ENCODE results near the gene MBNL2.

The MBNL2 gene

DNA sequence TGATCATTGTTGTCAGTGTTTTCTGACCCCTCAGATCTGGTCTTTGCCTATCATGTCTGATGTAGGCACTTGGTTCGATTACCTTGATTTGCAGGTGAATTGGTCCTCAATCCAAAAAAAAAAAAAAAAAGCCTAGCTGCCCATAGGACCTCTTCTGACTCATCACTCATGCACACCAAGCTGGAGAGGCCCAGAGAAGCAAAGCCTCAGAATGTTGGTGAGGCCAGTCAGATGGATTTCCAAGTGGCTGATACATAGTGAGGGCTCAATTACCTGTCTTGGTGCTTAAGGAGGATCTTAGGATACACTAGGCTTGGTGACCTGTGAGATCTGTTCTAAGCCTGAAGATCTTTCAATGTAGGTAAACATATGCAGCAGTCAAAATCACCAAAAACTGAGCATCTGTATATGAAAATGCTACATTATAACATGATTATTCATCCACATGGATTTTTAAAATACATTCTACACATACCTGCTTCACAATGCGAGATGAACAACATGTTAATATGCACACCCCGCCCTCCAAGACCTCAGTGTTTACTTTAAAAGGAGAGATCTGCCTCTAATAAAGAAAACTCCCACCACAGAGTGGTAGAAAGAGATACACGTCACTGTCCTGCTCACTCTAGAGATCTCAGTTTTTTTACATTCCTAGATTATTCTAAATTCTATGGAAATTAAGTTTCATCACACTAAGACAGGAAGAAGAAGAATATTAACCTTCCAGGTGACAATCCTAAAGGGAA lies 132.0 kb downstream of the MBNL2 start:
- DNase-seq (ENCODE audit: low spot score): no peak

DNA sequence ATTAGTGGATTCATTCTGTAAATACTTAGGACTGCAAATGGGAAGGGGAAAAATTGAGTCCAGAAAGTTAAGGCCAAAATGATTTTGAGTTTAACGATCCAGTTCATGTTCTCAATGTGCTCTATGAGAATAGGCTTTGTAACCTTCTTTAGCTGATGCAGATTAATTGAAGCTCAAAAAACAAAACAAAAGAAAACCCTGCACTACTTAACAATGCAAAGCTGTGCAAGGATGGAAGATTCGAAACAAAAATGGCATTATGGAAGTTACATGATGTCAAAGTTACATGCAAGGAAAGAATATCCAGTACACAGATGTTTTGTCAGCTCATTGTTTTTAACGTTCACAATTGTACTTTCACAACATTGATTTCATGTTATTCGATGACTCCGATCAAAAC lies 132.7 kb downstream of the MBNL2 start:
- no peak for DNase-seq (ENCODE audit: low spot score)

GRCh38 chr13:97356592-97356991 lies 134.5 kb downstream of the MBNL2 start:
- no peak for DNase-seq (ENCODE audit: low spot score)

GRCh38 chr13:97359181-97360057 lies 137.3 kb downstream of the MBNL2 start:
- DNase-seq (ENCODE audit: low spot score): peak; percentile 56

DNA sequence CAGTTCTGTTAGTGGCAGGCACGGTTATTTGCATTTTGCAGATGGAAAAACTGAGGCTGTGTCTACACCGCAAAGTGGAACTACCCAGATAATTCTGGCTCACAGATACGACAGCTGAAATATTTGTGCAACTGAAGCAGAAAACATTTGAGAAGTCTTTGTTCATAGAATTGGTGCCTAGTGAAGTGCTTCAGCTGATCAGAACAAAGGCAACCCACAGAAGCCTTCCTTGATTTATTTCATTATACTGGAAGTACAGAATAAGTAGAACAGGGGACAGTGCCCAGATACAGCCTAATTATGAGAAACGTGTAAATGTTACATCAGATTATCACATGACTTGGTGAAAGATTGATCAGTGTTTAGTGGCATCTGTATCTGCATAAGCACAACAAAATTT lies 138.5 kb downstream of the MBNL2 start:
- no peak for DNase-seq (ENCODE audit: low spot score)

DNA sequence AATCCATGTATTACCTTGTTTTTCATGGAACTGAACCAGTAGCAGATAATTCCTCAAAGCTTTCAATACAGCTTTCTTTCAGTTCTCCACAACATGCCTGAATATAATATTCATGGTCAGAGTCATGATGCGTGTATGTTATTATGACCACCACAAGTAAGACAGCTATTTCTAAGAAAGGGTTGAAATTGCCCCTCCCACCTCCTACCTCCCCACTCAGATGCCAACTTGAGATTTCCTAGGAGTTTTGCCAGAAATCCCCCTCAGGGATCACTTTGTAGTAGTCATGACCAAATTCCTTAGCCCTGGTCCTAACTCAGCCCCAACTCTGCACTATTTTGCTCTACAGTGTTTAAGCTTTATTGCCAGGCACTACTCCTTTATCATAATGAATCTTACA lies 141.9 kb downstream of the MBNL2 start:
- DNase-seq (ENCODE audit: low spot score): no peak

DNA sequence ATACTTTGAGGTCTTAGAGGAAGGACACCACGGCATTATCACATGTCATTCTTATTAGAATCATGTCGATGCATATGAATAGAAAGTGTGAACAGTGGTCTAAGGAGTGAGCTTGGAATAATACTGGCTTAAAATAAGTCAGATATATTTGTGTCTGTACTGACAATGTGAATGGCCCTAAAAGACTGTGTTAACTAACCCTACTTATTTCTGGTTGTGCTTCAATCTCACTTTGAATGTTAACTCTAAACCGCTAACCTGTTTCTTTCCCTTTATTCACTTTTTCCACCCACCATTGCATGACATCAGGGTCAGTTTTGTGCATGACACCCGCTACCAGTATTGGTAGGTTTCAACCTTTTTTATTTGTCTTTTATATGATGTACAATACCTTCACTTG lies 142.7 kb downstream of the MBNL2 start:
- DNase-seq (ENCODE audit: low spot score): no peak

GRCh38 chr13:97366172-97366688 lies 144.1 kb downstream of the MBNL2 start:
- DNase-seq (ENCODE audit: low spot score): no peak

DNA sequence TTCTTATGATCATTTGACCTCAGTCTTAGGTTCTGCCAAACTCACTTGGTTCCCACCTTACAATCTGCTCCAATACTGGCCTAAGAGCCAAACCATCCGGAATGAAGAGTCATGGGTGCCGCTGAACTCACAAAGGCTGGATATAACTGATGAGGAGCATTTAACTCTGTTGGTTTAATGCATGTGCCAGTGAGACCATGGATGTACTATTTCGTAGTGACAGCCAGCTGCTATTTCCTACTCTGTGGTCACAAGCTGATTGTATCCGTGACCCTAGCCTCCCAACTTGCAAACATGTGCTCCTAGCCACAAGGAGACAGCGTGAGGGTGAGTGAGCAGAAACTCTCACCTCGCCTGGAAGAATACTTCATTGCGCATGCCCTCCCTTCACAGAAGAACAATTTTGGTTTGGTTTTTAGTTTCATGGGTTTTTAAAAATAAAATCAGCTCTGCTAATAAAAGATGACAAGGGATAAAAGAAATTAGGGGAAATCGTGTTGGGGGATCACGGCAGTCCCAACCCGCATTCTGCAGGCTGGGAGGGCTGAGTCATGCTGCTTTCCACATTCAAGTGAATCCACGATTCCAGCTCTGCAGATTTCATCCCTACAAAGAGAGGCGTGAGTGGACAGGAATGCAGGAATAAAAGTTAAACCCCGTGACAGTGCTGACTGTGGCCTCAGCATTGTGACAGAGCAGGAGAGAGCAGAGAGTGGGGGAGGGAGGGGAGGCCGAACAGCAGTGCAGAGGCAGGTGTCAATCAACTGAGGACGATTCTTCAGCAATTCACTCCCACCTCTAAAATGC lies 145.1 kb downstream of the MBNL2 start:
- DNase-seq (ENCODE audit: low spot score): no peak

DNA sequence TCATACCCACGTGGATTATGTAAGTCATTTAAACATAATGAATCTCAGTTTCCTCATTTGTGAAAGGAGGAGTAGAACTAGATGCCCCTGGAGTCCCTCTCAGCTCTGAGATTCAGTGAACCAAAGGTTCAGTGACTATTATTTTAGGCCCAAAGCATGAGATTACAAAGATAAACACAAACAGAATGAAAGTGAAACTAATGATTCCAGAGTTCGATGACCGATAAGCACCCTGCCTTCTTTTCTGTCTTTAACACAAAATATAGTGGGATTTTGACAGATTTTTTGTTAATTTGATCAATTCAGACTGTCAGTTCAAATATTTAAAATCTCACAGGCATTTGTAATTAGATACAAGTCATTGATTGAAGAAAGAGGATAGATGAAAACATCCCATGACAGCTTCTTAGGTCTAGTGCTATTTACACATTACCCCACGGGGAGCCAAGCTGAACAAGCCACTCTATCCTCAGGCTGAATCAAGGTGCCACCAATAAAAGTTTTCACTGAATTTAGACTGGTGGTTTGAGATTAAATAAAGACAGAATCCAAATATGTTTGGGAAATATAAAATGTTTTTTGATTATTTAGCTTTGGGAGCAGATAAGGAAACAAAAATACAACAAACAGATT lies 147.2 kb downstream of the MBNL2 start:
- no peak for DNase-seq (ENCODE audit: low spot score)

DNA sequence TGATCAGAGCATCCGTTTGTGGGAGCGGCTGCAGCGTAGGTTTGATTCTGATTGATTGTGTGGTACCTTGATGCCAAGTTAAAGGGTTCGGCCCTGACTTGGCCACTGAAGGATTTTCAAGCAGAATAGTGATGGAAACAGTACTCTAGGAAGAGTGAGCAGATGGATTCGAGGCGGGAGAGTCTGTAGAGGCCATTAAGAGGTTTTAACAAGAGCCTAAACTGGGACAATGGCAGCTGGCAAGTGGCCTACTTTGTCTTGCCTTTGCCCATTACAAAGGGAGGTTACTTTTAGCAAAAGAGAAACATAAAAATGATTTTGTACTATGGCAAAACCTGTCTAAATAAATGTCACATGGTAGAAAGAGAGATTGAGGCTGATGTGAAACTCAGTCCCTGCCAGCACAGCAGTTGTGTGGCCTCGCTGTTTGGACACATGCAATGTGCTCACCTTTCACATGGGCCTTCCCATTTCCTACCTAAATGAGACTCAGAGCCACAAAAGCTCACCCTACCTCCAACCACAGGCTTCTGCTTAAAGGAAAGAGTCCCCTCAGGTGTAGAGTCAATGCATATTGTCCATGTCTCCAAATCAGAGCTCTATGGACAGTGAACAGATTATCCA lies 149.5 kb downstream of the MBNL2 start:
- no peak for DNase-seq (ENCODE audit: low spot score)

- no peak for DNase-seq (ENCODE audit: low spot score)
Observed at GRCh38 chr13:97372936-97373335, 150.8 kb downstream of the MBNL2 start.

GRCh38 chr13:97373787-97374186 lies 151.7 kb downstream of the MBNL2 start:
- DNase-seq (ENCODE audit: low spot score): no peak

DNA sequence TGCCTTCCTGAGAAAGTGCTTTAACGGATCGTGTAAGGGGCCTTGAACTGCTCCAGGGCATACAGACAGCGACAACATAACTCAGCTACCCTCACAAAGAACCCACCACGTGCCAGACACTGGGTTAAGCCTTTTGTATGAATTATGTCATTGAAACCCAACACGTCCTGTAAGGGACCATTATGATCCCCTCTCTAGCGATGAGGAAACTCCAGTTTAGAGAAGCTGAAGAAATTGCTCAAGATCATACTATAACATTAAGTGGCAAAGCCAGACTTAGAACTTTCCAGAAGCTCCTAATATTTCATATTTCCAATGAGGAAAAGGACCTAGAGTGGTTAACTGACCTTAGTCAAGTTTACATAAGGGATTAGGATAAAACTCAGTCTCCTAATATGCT lies 154.8 kb downstream of the MBNL2 start:
- DNase-seq (ENCODE audit: low spot score): no peak

GRCh38 chr13:97379386-97379785 lies 157.3 kb downstream of the MBNL2 start:
- no peak for DNase-seq (ENCODE audit: low spot score)

- DNase-seq (ENCODE audit: low spot score): no peak
Observed at GRCh38 chr13:97380696-97381095, 158.6 kb downstream of the MBNL2 start.

DNA sequence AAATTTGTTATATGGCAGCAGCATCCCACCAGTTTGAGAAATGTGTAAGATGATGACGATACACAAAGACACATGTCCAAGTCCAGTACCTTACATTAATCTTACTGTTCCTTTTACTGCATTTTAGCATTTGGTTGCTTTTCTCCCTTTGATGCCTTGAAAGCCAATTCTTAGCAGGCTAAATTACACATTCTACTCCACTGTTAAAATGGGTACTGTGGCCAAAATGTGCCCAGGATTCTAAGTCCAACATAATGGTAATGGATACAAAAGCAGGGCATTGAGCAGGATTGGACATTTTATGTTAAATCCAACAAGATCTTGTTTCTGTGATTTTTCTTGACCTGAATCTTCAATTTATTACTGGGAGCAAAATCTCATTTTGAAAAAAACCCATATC lies 159.1 kb downstream of the MBNL2 start:
- no peak for DNase-seq (ENCODE audit: low spot score)

- DNase-seq (ENCODE audit: low spot score): no peak
Observed at GRCh38 chr13:97382276-97382675, 160.1 kb downstream of the MBNL2 start.

- no peak for DNase-seq (ENCODE audit: low spot score)
Observed at GRCh38 chr13:97384371-97384770, 162.2 kb downstream of the MBNL2 start.

- DNase-seq (ENCODE audit: low spot score): no peak
Observed at GRCh38 chr13:97385146-97385545, 163.0 kb downstream of the MBNL2 start.

DNA sequence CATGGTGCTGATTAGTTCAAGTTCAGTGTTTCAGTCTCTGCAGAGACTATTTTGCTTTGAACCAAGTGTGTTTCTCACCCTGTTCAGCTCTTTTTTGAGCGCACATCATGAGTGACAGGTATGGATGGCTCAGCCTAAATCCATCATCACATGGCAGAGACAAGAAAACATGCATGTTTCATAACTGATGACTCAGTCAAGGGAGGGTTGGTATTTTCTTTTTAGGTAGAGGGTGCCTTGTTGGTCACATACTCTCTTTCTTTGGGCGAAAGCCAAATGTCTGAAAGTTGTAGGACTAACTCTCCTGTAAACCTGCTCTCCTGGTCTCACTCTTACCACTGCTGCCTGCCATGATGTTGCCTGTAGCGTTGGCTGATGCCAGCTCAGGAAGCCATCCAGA lies 163.7 kb downstream of the MBNL2 start:
- no peak for DNase-seq (ENCODE audit: low spot score)
